Hair follicular keratinocyte (primary cell): ENCODE results near the gene SENP8. TPM values are rescaled to one million over a fixed set of nuclear protein-coding genes. Genes with fewer than 3 reads are reported as not detected.

Source experiments
- total RNA-seq: library from RNA; depleted of rRNA; stranded (reverse); fragments of >200 nt; gene quantifications from 2 replicates; pipeline ENCODE4 v1.2.3, GENCODE V29; 2015

Gene SENP8
- 2.3 and 2.4 TPM in 2 replicates for total RNA-seq

GRCh38 chr15:72118017-72118978 is at the start of gene SENP8, which contains the start of gene MYO9A:
TSS of gene SENP8 (plus strand) at chr15:72118403. CDS start at chr15:72139624, 21,221 bp downstream.
TSS of gene MYO9A (minus strand) at chr15:72118150. CDS start at chr15:72046563, 71,587 bp downstream.

Other genes with a start within 250 kb of the SENP8 start
- gene MYO9A, start 253 bp upstream of the SENP8 start, total RNA-seq, result 8.5 and 18.9 TPM in 2 replicates
- gene GRAMD2A, start 79.4 kb downstream of the SENP8 start, total RNA-seq, result 4.5 and 7.5 TPM in 2 replicates
- gene PKM, start 112.8 kb downstream of the SENP8 start, total RNA-seq, result 1,490 and 1,984 TPM in 2 replicates
- 16.4 and 21.5 TPM in 2 replicates for gene PARP6, start 154.2 kb downstream of the SENP8 start, total RNA-seq
- gene CELF6, start 201.8 kb downstream of the SENP8 start, total RNA-seq, result not detected in 2 replicates